ENCODE results near the gene HACD3. TPM values are rescaled to one million over a fixed set of nuclear protein-coding genes. Genes with fewer than 3 reads are reported as not detected.
"Not testable (repeated sequence)": the region's sequence is repeated elsewhere in the genome, so short reads cannot be mapped to it uniquely, and the experiment has no call there.

The HACD3 gene
- total and polyA plus RNA-seq, 12 donors, result 3.7 to 13.4 (median 8.2) TPM

DNA sequence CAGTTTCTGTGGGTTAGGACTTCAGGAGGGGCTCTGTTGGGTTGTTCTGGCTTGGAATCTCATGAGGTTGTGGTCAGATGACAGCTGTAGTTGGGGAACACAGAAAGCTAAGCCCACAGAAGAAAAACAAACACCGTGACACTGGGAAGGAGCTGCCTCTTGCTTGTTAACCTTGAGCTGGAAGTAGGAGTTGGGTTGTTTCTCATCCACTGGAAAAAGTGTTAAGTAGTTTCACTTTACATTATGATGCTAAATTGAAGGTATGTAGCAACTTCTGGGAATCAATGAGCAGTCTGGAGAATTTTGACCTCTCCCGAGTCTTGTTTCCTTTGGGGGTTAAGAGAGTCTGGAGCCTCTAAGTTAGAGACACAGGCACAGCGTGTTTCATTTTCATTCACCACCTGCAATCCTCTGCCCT, 20.4 kb downstream of the HACD3 start:
- TF ChIP-seq, protein P1, sequence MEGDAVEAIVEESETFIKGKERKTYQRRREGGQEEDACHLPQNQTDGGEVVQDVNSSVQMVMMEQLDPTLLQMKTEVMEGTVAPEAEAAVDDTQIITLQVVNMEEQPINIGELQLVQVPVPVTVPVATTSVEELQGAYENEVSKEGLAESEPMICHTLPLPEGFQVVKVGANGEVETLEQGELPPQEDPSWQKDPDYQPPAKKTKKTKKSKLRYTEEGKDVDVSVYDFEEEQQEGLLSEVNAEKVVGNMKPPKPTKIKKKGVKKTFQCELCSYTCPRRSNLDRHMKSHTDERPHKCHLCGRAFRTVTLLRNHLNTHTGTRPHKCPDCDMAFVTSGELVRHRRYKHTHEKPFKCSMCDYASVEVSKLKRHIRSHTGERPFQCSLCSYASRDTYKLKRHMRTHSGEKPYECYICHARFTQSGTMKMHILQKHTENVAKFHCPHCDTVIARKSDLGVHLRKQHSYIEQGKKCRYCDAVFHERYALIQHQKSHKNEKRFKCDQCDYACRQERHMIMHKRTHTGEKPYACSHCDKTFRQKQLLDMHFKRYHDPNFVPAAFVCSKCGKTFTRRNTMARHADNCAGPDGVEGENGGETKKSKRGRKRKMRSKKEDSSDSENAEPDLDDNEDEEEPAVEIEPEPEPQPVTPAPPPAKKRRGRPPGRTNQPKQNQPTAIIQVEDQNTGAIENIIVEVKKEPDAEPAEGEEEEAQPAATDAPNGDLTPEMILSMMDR (IDR thresholded peaks at IDR 0.05), result no peak
- no peaks in the 10 kb centered on the region for H3K9me3 ChIP-seq
- H3K27me3 ChIP-seq, result no peaks in the 10 kb centered on the region
- ATAC-seq, result no peak
- peaks cover 0 to 21% (median 0%) of the 10 kb centered on the region in 9 donors for H3K36me3 ChIP-seq
- peaks cover 0 to 15% (median 0%) of the 10 kb centered on the region in 9 donors for H3K4me1 ChIP-seq
- H3K27ac ChIP-seq, result no peak overlapping the region
- DNase-seq, result no peak
- 58 to 79% methylated on average over 3 of the region's 3 CpGs for WGBS, 2 donors
- no peak overlapping the region for H3K4me3 ChIP-seq
- intact Hi-C loops (cut with DNase I), result no loop called here

DNA sequence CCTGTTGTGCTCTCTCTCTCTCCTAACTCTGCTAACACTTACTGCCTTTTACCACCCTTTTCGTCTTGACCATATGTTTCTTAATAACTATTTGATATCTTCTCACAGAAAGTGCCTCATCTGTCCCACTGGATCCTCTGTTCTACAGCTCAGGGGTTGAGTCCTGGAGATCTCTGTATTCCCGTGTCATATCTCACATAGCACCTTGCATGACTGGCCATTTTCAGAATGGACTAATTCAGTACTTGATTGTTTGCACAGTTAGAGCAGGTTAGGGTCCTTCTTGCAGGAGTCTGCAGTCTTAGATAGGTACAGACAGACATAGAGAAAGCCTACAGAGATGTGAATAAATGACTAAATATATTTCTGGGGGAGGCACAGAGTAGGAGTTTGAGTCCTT, 20.9 kb downstream of the HACD3 start:
- Histone ChIP-seq H3K27me3 (no peaks in the 10 kb centered on the region), H3K36me3 (peaks cover 0 to 26% (median 0%) of the 10 kb centered on the region in 9 donors), H3K4me3 (no peak overlapping the region), H3K9me3 (no peaks in the 10 kb centered on the region), H3K4me1 (peaks cover 0 to 15% (median 0%) of the 10 kb centered on the region in 9 donors), H3K27ac (no peak overlapping the region)
- TF ChIP-seq, protein P1 (IDR thresholded peaks at IDR 0.05), result no peak
- 69 to 76% methylated on average over 2 of the region's 2 CpGs for WGBS, 2 donors
- intact Hi-C loops (cut with DNase I), result no loop called here
- DNase-seq (no peak), ATAC-seq (no peak)

DNA sequence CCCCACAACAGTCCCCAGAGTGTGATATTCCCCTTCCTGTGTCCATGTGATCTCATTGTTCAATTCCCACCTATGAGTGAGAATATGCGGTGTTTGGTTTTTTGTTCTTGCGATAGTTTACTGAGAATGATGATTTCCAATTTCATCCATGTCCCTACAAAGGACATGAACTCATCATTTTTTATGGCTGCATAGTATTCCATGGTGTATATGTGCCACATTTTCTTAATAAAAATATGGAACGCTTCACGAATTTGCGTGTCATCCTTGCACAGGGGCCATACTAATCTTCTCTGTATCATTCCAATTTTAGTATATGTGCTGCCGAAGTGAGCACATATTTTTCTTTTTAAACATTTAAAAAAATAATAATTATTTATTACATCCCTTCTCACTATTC, 22.6 kb downstream of the HACD3 start:
- DNase-seq; H3K27me3 ChIP-seq; H3K9me3 ChIP-seq; H3K27ac ChIP-seq; ATAC-seq; H3K4me3 ChIP-seq; intact Hi-C loops (cut with DNase I): not testable (repeated sequence)
- 97 to 98% methylated on average over 4 of the region's 6 CpGs for WGBS, 2 donors
- H3K4me1 ChIP-seq, result peaks cover 0 to 12% (median 0%) of the 10 kb centered on the region in 9 donors
- peaks cover 0 to 42% (median 10%) of the 10 kb centered on the region in 9 donors for H3K36me3 ChIP-seq

DNA sequence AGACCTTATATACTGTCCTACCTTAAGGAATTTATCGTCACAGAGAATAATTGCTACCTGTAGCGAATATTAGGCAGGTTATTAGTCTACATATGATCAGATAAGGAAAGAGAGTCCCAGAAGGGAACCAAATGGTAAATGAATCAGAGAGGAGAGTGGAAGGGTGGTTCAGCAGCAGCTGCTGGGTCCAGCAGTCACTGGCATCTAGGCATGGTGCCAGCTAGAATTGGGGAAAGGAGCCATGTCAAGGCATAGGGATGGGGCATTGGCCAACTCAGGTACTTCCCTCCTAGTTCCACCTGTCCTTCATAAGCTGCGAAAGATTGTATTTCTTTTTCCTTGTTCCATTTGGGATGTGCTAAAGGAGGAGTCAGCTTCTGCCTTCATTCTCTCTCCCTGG, 23.4 kb downstream of the HACD3 start:
- no peak overlapping the region for H3K4me3 ChIP-seq
- TF ChIP-seq, protein P1 (IDR thresholded peaks at IDR 0.05), result no peak
- no peak for ATAC-seq
- intact Hi-C loops (cut with DNase I), result no loop called here
- H3K27ac ChIP-seq, result no peak overlapping the region
- peaks cover 0 to 50% (median 10%) of the 10 kb centered on the region in 9 donors for H3K36me3 ChIP-seq
- H3K9me3 ChIP-seq, result no peaks in the 10 kb centered on the region
- DNase-seq, result no peak
- no peaks in the 10 kb centered on the region for H3K27me3 ChIP-seq
- peaks cover 0 to 9% (median 0%) of the 10 kb centered on the region in 9 donors for H3K4me1 ChIP-seq
- 96 to 99% methylated on average over 3 of the region's 3 CpGs for WGBS, 2 donors

DNA sequence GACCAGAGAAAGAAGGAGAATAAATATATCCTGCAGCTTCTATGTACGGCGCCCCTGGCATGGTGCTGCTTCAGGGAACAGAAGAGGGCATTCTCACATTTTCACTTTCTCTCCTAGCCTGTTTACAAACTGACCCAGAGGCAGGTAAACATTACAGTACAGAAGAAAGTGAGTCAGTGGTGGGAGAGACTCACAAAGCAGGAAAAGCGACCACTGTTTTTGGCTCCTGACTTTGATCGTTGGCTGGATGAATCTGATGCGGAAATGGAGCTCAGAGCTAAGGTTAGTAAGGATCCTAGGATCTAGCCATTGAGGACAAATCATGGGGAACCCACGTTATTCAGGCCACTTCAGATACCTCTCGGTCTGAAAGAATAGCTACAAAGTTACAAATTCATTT, 26.4 kb downstream of the HACD3 start:
- Histone ChIP-seq H3K4me1 (no peaks in the 10 kb centered on the region), H3K27ac (no peak overlapping the region), H3K27me3 (no peaks in the 10 kb centered on the region), H3K4me3 (no peak overlapping the region), H3K9me3 (no peaks in the 10 kb centered on the region), H3K36me3 (peaks cover 0 to 67% (median 17%) of the 10 kb centered on the region in 9 donors)
- DNase-seq (no peak), ATAC-seq (no peak)
- TF ChIP-seq, protein P1 (IDR thresholded peaks at IDR 0.05), result no peak
- intact Hi-C loops (cut with DNase I), result no loop called here
- 95 to 96% methylated on average over 7 of the region's 7 CpGs for WGBS, 2 donors
